GM19099 (cell line): ENCODE measurements around the gene NKX3-2.

Experiments
- POLR2A ChIP-seq: IDR thresholded peaks from 3 replicates; pipeline ENCODE4 v1.6.1; 2011; ENCODE audit warnings: low read depth; ENCODE audit not compliant: insufficient read length; ENCODE audit errors: extremely low read depth

NKX3-2 gene

GRCh38 chr4:13543839-13544605, at the start of gene NKX3-2:
Gene NKX3-2, minus strand, starts transcription at chr4:13544508. Its CDS starts 94 bp downstream, at chr4:13544414.
- no peak for TF ChIP-seq POLR2A

- TF ChIP-seq POLR2A, result no peak
Observed at GRCh38 chr4:13592220-13592619, 47.9 kb upstream of the NKX3-2 start.

- no peak for TF ChIP-seq POLR2A
Observed at GRCh38 chr4:13590766-13591165, 46.5 kb upstream of the NKX3-2 start.

- no peak for TF ChIP-seq POLR2A
Observed at GRCh38 chr4:13588954-13589353, 44.6 kb upstream of the NKX3-2 start.

- no peak for TF ChIP-seq POLR2A
Observed at GRCh38 chr4:13584481-13584880, 40.2 kb upstream of the NKX3-2 start.

- TF ChIP-seq POLR2A, result no peak
Observed at GRCh38 chr4:13580036-13580435, 35.7 kb upstream of the NKX3-2 start.

- no peak for TF ChIP-seq POLR2A
Observed at GRCh38 chr4:13577660-13578059, 33.4 kb upstream of the NKX3-2 start.

- no peak for TF ChIP-seq POLR2A
Observed at GRCh38 chr4:13570916-13571315, 26.6 kb upstream of the NKX3-2 start.

- no peak for TF ChIP-seq POLR2A
Observed at GRCh38 chr4:13567125-13567524, 22.8 kb upstream of the NKX3-2 start.

GRCh38 chr4:13562876-13563275, 18.6 kb upstream of the NKX3-2 start:
- TF ChIP-seq POLR2A, result no peak

GRCh38 chr4:13561673-13562072, 17.4 kb upstream of the NKX3-2 start:
- no peak for TF ChIP-seq POLR2A

GRCh38 chr4:13559413-13559812, 15.1 kb upstream of the NKX3-2 start:
- no peak for TF ChIP-seq POLR2A

GRCh38 chr4:13558881-13559280, 14.6 kb upstream of the NKX3-2 start:
- TF ChIP-seq POLR2A, result no peak

GRCh38 chr4:13555325-13555724, 11.0 kb upstream of the NKX3-2 start:
- TF ChIP-seq POLR2A, result no peak

- no peak for TF ChIP-seq POLR2A
Observed at GRCh38 chr4:13553081-13553480, 8.8 kb upstream of the NKX3-2 start.

GRCh38 chr4:13548984-13549546, 4.8 kb upstream of the NKX3-2 start:
- TF ChIP-seq POLR2A, result no peak
